ENCODE results near the gene NEK9. TPM values are rescaled to one million over a fixed set of nuclear protein-coding genes. Genes with fewer than 3 reads are reported as not detected.

The NEK9 gene
- total RNA-seq, 1 donor from 2014 or later = 78.1 TPM

- intact Hi-C loops (cut with DNase I) = no loop called here
- no peak for ATAC-seq
- no peaks in the 10 kb centered on the region for H3K36me3 ChIP-seq
- DNase-seq = no peak
- TF ChIP-seq, protein P1, sequence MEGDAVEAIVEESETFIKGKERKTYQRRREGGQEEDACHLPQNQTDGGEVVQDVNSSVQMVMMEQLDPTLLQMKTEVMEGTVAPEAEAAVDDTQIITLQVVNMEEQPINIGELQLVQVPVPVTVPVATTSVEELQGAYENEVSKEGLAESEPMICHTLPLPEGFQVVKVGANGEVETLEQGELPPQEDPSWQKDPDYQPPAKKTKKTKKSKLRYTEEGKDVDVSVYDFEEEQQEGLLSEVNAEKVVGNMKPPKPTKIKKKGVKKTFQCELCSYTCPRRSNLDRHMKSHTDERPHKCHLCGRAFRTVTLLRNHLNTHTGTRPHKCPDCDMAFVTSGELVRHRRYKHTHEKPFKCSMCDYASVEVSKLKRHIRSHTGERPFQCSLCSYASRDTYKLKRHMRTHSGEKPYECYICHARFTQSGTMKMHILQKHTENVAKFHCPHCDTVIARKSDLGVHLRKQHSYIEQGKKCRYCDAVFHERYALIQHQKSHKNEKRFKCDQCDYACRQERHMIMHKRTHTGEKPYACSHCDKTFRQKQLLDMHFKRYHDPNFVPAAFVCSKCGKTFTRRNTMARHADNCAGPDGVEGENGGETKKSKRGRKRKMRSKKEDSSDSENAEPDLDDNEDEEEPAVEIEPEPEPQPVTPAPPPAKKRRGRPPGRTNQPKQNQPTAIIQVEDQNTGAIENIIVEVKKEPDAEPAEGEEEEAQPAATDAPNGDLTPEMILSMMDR (IDR thresholded peaks at IDR 0.05) = no peak
- peaks cover 16% of the 10 kb centered on the region for H3K4me1 ChIP-seq
- H3K9me3 ChIP-seq = no peaks in the 10 kb centered on the region
- no peak overlapping the region for H3K27ac ChIP-seq
- no peak overlapping the region for H3K4me3 ChIP-seq
- H3K27me3 ChIP-seq = no peaks in the 10 kb centered on the region
Measured at GRCh38 chr14:75060420-75060819, 66.4 kb downstream of the NEK9 start.

DNA sequence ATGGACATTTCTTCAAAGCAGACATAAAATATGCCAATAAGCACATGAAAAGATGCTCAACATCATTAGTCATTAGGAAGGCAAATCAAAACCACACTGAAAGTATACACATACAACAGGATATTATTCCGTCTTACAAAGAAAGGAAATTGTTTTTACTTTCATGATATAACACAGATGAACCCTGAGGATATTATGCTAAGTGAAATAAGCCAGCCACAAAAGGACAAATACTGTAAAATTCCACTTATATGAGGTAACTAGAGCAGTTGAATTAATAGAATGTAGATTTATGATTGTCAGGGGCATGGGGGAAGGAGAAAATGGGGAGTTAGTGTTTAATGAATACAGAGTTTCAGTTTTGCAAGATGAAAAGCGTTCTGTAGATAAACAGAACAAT lies 67.2 kb downstream of the NEK9 start:
- Histone ChIP-seq H3K4me3 (no peak overlapping the region), H3K4me1 (peaks cover 15% of the 10 kb centered on the region), H3K27me3 (no peaks in the 10 kb centered on the region), H3K36me3 (no peaks in the 10 kb centered on the region), H3K27ac (no peak overlapping the region), H3K9me3 (no peaks in the 10 kb centered on the region)
- ATAC-seq = no peak
- TF ChIP-seq, protein P1 (IDR thresholded peaks at IDR 0.05) = no peak
- DNase-seq = no peak
- intact Hi-C loops (cut with DNase I) = no loop called here

GRCh38 chr14:75054421-75054820 lies 72.4 kb downstream of the NEK9 start:
- intact Hi-C loops (cut with DNase I) = no loop called here
- DNase-seq = no peak
- TF ChIP-seq, protein P1 (IDR thresholded peaks at IDR 0.05) = no peak
- Histone ChIP-seq H3K4me1 (peaks cover 12% of the 10 kb centered on the region), H3K27me3 (no peaks in the 10 kb centered on the region), H3K27ac (no peak overlapping the region), H3K4me3 (no peak overlapping the region), H3K36me3 (no peaks in the 10 kb centered on the region), H3K9me3 (no peaks in the 10 kb centered on the region)
- no peak for ATAC-seq

DNA sequence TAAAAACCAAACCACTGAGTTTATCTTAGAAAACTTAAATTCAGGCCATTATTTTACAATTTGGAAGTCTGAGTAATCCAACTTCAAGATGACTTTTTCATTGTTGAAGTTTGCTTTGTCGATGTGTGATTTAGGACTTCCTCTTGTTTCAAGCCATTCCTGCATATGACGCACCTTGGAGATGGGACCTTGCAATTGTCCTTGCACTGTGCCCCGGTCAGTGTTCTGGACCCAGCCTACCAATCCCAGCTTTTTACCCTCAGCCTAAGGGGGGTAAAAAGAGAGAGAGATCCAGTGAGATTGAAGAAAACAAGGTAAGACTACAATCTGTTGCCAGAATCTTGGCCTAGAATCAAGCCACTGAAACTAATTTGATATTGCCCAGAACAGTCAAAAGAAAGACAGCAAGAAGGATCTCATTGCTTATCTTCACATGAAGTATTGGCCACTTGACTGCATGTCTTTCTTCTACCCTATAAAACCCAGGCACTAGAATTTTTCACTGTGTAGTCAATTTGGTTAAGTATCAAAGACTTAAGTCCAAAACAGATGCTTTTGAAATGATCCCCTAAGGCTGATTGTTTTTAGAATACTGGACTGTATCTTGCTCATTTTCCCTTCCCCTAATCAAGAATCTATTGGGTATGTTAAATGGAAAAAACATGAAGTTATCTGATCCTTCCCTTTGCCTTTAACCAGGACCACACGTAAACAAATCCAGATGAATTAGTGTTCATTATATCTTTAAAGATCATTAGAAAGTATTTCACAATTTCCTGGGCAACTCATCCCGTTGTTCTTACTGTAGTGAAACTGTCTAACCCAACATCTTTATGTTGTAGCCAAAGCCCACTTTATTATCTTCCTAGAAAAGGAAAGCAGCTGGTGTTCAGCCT lies 73.2 kb downstream of the NEK9 start:
- no peaks in the 10 kb centered on the region for H3K36me3 ChIP-seq
- intact Hi-C loops (cut with DNase I) = no loop called here
- ATAC-seq = no peak
- no peak for DNase-seq
- no peak overlapping the region for H3K4me3 ChIP-seq
- TF ChIP-seq, protein P1 (IDR thresholded peaks at IDR 0.05) = no peak
- H3K4me1 ChIP-seq = peaks cover 13% of the 10 kb centered on the region
- H3K27me3 ChIP-seq = no peaks in the 10 kb centered on the region
- H3K27ac ChIP-seq = no peak overlapping the region
- no peaks in the 10 kb centered on the region for H3K9me3 ChIP-seq

GRCh38 chr14:75051556-75051899 lies 75.3 kb downstream of the NEK9 start:
- Histone ChIP-seq H3K27me3 (no peaks in the 10 kb centered on the region), H3K36me3 (no peaks in the 10 kb centered on the region), H3K4me3 (peak overlapping the region; percentile 70), H3K4me1 (peaks cover 13% of the 10 kb centered on the region), H3K27ac (peak overlapping the region; percentile 93), H3K9me3 (no peaks in the 10 kb centered on the region)
- ATAC-seq (no peak), DNase-seq (no peak)
- intact Hi-C loops (cut with DNase I) = no loop called here
- TF ChIP-seq, protein P1 (IDR thresholded peaks at IDR 0.05) = no peak
